GM21529 (cell line): ENCODE data around the gene PLEKHF1.

Source experiments
- ATAC-seq: cut with Tn5 transposase; IDR thresholded peaks from one replicate; pipeline ENCODE4 v1.9.1; 2021; ENCODE audit not compliant: unreplicated experiment

Gene PLEKHF1

GRCh38 chr19:29724746-29725145, 59.5 kb downstream of the PLEKHF1 start:
- ATAC-seq, result no peak
